Cardiac septum (tissue), 1 donor: Measurements from ENCODE around the gene PPP1R9B. TPM values are rescaled to one million over a fixed set of nuclear protein-coding genes. Genes with fewer than 3 reads are reported as not detected.

Experiments
- DNase-seq: peaks from one replicate; pipeline ENCODE4 v3.0.0-alpha.2; 2020; ENCODE audit warnings: low spot score
- intact Hi-C: fragments of 100-400 bp; cut with DNase I; formaldehyde crosslinking; loops from one replicate; pipeline ENCODE4 v1.14.0; 2022
- total RNA-seq: library from RNA; stranded (reverse); fragmentation: NEBNext Ultra II Directional; extraction: Animal tissue kit (Norgen Biotek cat#: 25700); gene quantifications from one replicate; pipeline ENCODE4 v1.2.1, GENCODE V29; 2021
- donor health status: DM: no; HTN: no; CAD: no.

Gene PPP1R9B
- total RNA-seq, 1 donor from 2014 or later, result 46.1 TPM

GRCh38 chr17:50101346-50102163 is 48.9 kb downstream of the PPP1R9B start:
- intact Hi-C loops, result no loop called here

DNA sequence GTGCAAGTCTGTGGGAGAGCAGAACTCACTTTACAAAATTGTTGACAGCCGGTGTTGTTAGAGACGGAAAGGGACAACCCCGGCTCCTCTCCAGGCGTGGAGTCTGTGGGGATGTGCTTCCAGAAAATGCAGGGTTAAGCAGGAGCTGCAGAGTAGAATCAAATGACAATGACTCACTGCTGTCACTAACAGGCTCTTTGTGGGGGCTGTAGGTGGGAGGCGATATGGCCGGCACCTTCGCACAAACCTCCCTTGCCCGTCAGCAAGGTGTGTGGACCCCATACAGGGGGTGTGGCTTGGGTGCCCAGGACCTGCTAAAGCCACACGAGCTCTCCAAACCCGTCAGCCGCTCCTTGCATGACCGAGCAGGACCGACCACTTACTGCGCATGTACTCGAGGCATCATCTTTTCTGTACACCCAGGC is 49.5 kb downstream of the PPP1R9B start:
- intact Hi-C loops, result no loop called here
- DNase-seq, result no peak

More at GRCh38 chr17:50101346-50102163, 48.9 kb downstream of the PPP1R9B start:
- no peak for DNase-seq

- no peak for DNase-seq
- intact Hi-C loops, result no loop called here
Measured at GRCh38 chr17:50100480-50100883, 50.0 kb downstream of the PPP1R9B start.

GRCh38 chr17:50099003-50099402 is 51.5 kb downstream of the PPP1R9B start:
- no peak for DNase-seq
- intact Hi-C loops, result loop anchor here (5.0 kb wide), 1 partner anchor 37 kb away; no protein-coding TSS in a partner anchor

GRCh38 chr17:50098583-50098982 is 51.9 kb downstream of the PPP1R9B start:
- no peak for DNase-seq
- intact Hi-C loops, result loop anchor here (5.0 kb wide), 1 partner anchor 36 kb away; no protein-coding TSS in a partner anchor

DNA sequence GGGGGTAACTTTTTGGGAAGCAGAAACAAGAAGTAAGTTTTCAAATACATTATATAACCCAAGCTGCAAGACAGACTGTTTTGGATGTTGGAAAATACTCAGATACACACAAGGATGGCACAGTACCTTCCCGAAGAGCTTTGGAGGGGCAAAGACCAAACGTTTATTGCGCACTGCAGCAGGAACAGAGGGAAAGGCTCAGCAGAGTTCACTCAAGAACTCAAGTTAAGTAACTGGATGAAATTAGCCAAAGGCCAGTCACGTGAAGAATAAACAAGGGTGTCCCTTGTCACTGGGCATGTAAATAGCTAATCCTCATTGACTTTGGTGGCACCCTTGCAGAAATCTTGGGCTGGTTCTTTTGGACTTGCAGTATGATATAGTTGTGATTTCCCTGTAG is 52.6 kb downstream of the PPP1R9B start:
- intact Hi-C loops, result loop anchor here (5.0 kb wide), 1 partner anchor 36 kb away; no protein-coding TSS in a partner anchor

GRCh38 chr17:50097455-50097854 is 53.0 kb downstream of the PPP1R9B start:
- intact Hi-C loops, result loop anchor here (5.0 kb wide), 1 partner anchor 35 kb away; no protein-coding TSS in a partner anchor
- no peak for DNase-seq

More for the DNA sequence above, 52.6 kb downstream of the PPP1R9B start:
- DNase-seq, result no peak

DNA sequence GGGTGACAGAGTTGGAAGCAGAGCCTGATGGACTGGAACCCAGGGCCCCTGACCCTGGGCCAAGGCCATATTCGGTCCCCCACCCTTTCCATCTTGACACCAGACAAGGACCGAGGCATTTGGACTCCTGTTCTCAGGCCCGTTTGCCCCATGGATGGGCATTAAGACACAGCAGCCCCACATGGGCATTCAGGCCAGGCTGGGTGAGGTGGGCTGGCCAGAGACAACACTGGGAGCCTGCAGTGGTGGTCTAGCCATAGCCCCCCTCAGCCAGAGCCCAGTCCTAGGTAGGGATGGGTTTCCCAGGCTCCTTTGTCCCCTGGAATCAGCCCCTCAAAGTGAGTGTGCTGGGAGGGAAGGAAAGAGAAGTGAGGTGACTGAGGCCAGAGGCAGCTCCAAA is 53.7 kb downstream of the PPP1R9B start:
- no peak for DNase-seq
- intact Hi-C loops, result loop anchor here (5.0 kb wide), 1 partner anchor 34 kb away; no protein-coding TSS in a partner anchor

GRCh38 chr17:50096092-50096491 is 54.4 kb downstream of the PPP1R9B start:
- DNase-seq, result no peak
- intact Hi-C loops, result loop anchor here (5.0 kb wide), 1 partner anchor 34 kb away; no protein-coding TSS in a partner anchor

- no peak for DNase-seq
- intact Hi-C loops, result loop anchor here (2.0 to 5.0 kb wide), 2 partner anchors 33 to 65 kb away; no protein-coding TSS in a partner anchor
Measured at GRCh38 chr17:50095626-50096037, 54.8 kb downstream of the PPP1R9B start.

DNA sequence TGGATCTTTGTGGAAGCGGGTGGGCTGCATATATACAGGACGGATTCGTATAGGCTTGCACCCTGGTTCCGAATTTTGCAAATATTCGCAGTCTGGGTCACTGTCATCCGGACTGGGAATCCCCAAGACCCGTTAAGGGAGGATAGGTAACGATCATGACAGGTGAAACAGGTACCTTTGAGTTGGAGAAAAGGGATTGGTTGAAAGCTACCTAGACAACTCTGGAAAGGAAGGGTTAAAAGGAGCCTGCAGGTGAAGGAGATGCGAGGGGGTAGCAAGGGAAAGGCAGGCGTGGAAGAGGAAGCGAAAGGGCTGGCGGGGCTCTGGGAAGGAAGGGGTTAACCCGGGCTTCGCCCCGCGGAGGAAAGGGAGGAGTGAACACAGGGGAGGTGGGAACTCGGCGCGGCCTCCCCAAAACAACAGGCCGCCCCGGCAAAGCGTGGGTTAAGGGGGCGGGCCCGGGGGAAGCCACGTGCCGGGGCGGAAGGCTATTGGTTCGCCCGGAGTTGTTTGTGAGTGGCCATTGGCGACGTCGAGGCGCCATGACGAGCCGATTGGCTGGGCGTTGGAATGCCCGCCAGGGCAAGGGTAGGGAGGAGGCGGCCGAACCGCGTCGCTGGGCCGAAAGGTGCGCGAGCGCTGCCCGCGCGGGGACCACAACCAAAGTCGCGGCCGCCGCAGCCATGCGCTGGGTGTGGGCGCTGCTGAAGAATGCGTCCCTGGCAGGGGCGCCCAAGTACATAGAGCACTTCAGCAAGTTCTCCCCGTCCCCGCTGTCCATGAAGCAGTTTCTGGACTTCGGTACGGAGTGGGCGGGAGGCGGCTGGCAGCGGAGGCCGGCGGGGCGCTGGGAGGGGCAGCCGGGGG is 55.5 kb downstream of the PPP1R9B start, which contains the start of gene PDK2:
Gene PDK2 (plus strand): TSS at position 599 of the 867 bp plus-strand sequence. CDS start 85 bp downstream, at position 684.
- intact Hi-C loops, result loop anchor here (2.0 to 5.0 kb wide), 3 partner anchors 33 to 202 kb away; no protein-coding TSS in a partner anchor
- DNase-seq, result peak; percentile 98

DNA sequence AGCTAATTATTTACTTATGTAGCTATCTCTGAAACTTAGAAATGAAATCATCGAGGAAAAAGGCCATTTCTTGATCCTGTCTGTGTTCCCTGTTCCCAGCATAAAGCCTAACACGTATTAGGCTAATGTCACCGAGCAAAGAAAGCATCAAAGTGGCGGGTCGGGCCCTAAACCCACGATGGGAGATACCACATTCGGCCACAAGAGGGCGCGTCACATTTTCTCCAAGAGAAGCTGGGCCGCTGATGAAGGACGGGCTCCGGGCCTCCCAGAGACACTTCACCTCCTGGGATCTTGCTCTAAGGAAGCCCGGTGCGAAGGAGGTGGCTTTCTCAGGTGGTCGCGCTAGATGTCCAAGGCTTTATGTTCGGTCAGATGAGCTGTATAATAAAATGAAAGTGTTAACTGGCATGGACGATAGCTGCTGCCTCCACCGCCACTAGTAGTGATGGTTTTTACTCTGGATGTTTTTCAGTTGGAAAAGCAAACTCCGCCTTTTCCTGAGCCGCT is 56.2 kb downstream of the PPP1R9B start:
- intact Hi-C loops, result loop anchor here (2.0 to 5.0 kb wide), 2 partner anchors 67 to 203 kb away; no protein-coding TSS in a partner anchor

DNA sequence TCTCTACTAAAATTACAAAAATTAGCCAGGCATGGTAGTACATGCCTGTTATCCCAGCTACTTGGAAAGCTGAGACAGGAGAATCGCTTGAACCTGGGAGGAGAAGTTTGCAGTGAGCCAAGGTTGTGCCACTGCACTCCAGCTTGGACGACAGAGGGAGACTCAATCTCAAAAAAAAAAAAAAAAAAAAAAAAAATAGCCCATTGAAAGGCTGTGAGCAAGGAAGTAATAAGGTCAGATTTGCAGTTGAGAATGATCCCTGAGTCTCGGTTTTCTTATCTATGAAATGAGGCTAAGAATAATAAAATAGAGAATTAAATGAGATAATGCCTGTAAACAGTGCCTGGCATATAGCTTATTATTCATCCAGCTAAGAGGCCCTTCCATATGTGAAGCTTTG is 56.7 kb downstream of the PPP1R9B start:
- intact Hi-C loops, result loop anchor here (2.0 to 5.0 kb wide), 2 partner anchors 67 to 203 kb away; no protein-coding TSS in a partner anchor
- no peak for DNase-seq

More for the DNA sequence above, 56.2 kb downstream of the PPP1R9B start:
- DNase-seq, result peak; percentile 95

- intact Hi-C loops, result loop anchor here (5.0 kb wide), 1 partner anchor 204 kb away; no protein-coding TSS in a partner anchor
- no peak for DNase-seq
Measured at GRCh38 chr17:50093246-50093645, 57.2 kb downstream of the PPP1R9B start.

- intact Hi-C loops, result loop anchor here (5.0 kb wide), 1 partner anchor 205 kb away; no protein-coding TSS in a partner anchor
- DNase-seq, result no peak
Measured at GRCh38 chr17:50091918-50092285, 58.6 kb downstream of the PPP1R9B start.

- no peak for DNase-seq
- intact Hi-C loops, result loop anchor here (5.0 kb wide), 1 partner anchor 206 kb away; no protein-coding TSS in a partner anchor
Measured at GRCh38 chr17:50090971-50091917, 59.2 kb downstream of the PPP1R9B start.

DNA sequence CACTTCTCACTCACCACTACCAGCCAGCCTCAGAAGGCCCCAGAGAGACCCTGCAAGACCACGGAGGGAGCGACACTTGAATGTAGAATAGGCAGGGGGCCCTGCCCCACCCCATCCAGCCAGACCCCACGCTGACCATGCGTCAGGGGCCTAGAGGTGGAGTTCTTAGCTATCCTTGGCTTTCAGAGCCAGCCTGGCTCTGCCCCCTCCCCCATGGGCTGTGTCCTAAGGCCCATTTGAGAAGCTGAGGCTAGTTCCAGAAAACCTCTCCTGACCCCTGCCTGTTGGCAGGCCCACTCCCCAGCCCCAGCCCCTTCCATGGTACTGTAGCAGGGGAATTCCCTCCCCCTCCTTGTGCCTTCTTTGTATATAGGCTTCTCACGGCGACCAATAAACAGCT is 60.4 kb downstream of the PPP1R9B start:
- intact Hi-C loops, result loop anchor here (5.0 kb wide), 1 partner anchor 207 kb away; no protein-coding TSS in a partner anchor

More for the DNA sequence above, 60.4 kb downstream of the PPP1R9B start:
- no peak for DNase-seq
